GM12865 (cell line): Measurements from ENCODE around the gene ITGA11.

ENCODE experiments used
- DNase-seq: peaks from one replicate; pipeline ENCODE4 v3.0.0; 2010; ENCODE audit warnings: low read depth
- H3K4me3 ChIP-seq: 2 replicates; pipeline ENCODE4 v1.5.1; 2011; ENCODE audit warnings: mild to moderate bottlenecking, low read depth, low read length, control low read depth
- TF ChIP-seq, protein P1 (sequence below): IDR thresholded peaks from 2 replicates; pipeline ENCODE4 v1.5.1; 2011; ENCODE audit warnings: low read length, control low read depth, low read depth, inconsistent platforms; ENCODE audit not compliant: insufficient read depth; ENCODE audit errors: missing control alignments

The ITGA11 gene

DNA sequence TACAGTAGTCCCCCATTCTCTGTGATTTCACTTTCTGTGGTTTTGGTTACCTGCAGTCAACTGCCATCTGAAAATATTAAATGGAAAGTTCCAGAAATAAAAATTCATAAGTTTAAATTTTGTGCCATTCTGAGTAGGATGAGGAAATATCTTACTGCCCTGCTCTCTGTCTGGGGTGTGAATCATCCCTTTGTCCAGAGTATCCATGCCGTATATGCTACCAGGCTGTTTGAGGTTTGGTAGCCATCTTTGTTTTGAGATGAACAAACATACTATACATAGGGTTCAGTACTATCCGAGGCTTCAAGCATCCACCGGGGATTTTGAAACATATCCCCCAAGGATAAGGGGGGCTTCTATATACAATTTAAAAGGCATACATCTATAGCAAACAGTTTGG lies 170.7 kb downstream of the ITGA11 start:
- DNase-seq = no peak
- TF ChIP-seq, protein P1, sequence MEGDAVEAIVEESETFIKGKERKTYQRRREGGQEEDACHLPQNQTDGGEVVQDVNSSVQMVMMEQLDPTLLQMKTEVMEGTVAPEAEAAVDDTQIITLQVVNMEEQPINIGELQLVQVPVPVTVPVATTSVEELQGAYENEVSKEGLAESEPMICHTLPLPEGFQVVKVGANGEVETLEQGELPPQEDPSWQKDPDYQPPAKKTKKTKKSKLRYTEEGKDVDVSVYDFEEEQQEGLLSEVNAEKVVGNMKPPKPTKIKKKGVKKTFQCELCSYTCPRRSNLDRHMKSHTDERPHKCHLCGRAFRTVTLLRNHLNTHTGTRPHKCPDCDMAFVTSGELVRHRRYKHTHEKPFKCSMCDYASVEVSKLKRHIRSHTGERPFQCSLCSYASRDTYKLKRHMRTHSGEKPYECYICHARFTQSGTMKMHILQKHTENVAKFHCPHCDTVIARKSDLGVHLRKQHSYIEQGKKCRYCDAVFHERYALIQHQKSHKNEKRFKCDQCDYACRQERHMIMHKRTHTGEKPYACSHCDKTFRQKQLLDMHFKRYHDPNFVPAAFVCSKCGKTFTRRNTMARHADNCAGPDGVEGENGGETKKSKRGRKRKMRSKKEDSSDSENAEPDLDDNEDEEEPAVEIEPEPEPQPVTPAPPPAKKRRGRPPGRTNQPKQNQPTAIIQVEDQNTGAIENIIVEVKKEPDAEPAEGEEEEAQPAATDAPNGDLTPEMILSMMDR = no peak
- no peak overlapping the region for H3K4me3 ChIP-seq

DNA sequence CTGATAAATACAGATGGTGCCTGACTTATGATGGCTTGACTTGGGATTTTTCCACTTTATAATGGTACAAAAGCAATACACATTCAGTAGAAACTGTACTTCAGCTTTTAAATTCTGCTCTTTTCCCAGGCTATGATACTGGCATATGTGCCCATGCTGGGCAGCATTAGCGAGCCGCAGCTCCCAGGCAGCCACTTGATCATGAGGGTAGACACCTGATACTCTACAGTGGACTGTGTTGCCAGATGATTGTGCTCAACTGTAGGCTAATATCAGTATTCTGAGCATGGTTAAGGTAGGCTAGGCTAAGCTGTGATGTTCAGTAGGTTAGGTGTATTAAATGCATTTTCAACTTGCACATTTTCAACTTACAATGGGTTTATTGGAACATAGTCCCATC lies 172.1 kb downstream of the ITGA11 start:
- no peak overlapping the region for H3K4me3 ChIP-seq
- no peak for DNase-seq
- TF ChIP-seq, protein P1 = no peak

GRCh38 chr15:68258692-68259091 lies 173.3 kb downstream of the ITGA11 start:
- no peak for DNase-seq
- no peak overlapping the region for H3K4me3 ChIP-seq
- TF ChIP-seq, protein P1 = no peak

DNA sequence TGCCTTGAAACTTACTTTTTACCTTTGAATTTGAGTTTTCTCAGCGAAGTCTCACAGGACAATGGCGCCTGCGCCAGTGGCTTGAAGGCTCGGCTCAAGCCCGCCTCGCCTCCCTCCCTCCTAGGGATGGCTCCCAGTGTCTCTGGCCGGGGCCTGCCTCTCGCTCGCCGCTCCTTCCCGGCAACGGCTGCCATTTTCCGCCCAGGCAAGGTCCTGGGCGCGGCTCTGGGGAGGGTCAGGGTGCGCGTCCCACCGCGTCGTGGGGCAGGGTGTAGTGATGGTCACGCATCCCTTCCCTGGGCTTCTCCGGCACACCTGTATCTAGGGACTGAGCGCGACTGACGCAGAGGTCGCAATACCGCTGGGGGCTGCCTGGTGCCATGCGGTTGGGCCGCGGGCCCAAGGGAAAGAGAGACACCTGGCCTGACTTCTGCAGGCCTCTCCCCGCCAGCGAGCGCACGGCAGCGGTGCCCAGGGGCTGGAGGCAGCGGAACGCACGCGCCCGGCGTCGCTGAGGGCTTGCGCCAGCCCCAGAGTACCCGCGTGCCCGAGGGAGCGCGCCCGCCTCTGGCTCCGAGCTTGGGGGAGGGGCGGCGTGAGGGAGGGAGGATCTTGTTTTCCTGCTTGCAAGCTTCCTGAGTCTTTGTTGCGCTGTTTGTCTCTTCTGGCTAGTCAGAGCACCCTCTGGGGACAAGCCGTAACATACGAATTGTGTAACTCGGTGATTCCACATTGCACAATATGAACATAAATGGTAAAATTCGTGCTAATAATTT lies 175.1 kb downstream of the ITGA11 start:
- peak; percentile 78 for DNase-seq
- TF ChIP-seq, protein P1 = no peak
- H3K4me3 ChIP-seq = peak overlapping the region; percentile 61

- DNase-seq = peak; percentile 81
- TF ChIP-seq, protein P1 = peak; percentile 79
- no peak overlapping the region for H3K4me3 ChIP-seq
Measured at GRCh38 chr15:68252925-68253534, 178.9 kb downstream of the ITGA11 start.

DNA sequence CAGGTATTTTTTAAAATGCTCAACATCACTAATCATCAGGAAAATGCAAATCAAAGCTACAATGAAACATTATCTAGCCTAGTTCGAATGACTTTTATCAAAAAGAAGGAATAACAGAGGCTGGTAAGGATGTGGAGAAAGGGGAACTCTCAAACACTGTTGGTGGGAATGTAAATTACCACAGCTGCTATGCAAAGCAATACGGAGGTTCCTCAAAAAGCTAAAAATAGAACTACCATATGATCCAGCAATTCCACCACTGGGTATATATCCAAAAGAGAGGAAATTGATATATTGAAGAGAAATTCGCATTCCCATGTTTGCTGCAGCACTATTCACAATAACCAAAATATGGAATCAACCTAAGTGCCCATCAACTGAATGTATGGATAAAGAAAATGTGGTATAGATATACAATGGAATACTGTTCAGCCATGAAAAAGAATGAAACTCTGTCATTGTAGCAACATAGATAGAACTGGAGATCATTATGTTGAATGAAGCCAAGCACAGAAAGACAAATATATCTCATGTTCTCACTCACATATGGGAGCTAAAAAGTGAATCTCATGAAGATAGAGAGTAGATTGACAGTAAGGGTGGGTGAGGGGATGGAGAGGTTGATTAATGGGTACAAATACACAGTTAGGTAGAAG lies 182.8 kb downstream of the ITGA11 start:
- no peak for DNase-seq
- H3K4me3 ChIP-seq = no peak overlapping the region
- TF ChIP-seq, protein P1 = no peak
